HCT116 (cell line): ENCODE results near the gene WIPI1. TPM values are rescaled to one million over a fixed set of nuclear protein-coding genes. Genes with fewer than 3 reads are reported as not detected.

Experiments
- ATAC-seq: fragments of 200-7000 bp; cut with Tn5 transposase; 2 replicates; pipeline ENCODE4 v1.9.1; 2020; ENCODE audit warnings: mild to moderate bottlenecking, moderate library complexity
- BruUV-seq: library from RNA; stranded (reverse); fragments of 400-500 nt; replicated peaks from 2 replicates; lab custom pipeline; 2021; lab: Mats Ljungman, UMichigan
- CTCF ChIA-PET: fragments of 300-600 bp; sonication (Branson Sonifier 250); formaldehyde crosslinking; loops from one replicate; lab custom pipeline; 2021; ENCODE audit warnings: antibody characterized with exemption; lab: Charles Lee
- POLR2A ChIA-PET: fragments of 300-600, 350-600 bp; sonication (Branson Sonifier 250); formaldehyde crosslinking; loops from one replicate; lab custom pipeline; 2021; ENCODE audit warnings: antibody characterized with exemption; lab: Charles Lee
- RAD21 ChIA-PET, 2 experiments: fragments of 300-600 bp; sonication (Branson Sonifier 250); formaldehyde crosslinking; loops; one replicate each; lab custom pipeline; 2023; ENCODE audit warnings: low total read pairs in 2 of 2; ENCODE audit not compliant: uncharacterized antibody in 2 of 2, unreplicated experiment in 2 of 2, low non-redundant PET in 1 of 2; lab: Charles Lee
- DNase-seq: peaks from one replicate; pipeline ENCODE4 v3.0.0-alpha.2; 2010; ENCODE audit warnings: low read depth, low spot score
- H2AFZ ChIP-seq: fragments of 200-600 bp; shearing (Covaris generic), sonication (generic); 2 replicates; pipeline ENCODE4 v1.6.1; 2017; ENCODE audit warnings: low read depth, mixed run types, mixed read lengths, antibody characterized with exemption, low read length; ENCODE audit not compliant: poor library complexity, severe bottlenecking
- H3K27ac ChIP-seq: 2 replicates; pipeline ENCODE4 v1.5.1; 2012; ENCODE audit warnings: low read depth, low read length
- H3K27me3 ChIP-seq: fragments of 200-600 bp; sonication (generic); 2 replicates; pipeline ENCODE4 v1.6.1; 2016; ENCODE audit warnings: mixed run types, low read length, mixed read lengths; ENCODE audit not compliant: insufficient read depth
- H3K36me3 ChIP-seq, 2 experiments: fragments of 200-500 bp in 1 of 2; fragments of 200-600 bp in 1 of 2; sonication (Bioruptor generic) in 1 of 2; sonication (generic) in 1 of 2; 2 replicates each; pipeline versions ENCODE4 v1.5.1 to v1.6.1; 2014 to 2016; ENCODE audit warnings: low read length in 2 of 2, inconsistent platforms in 1 of 2, mixed read lengths in 1 of 2, mixed run types in 1 of 2; ENCODE audit not compliant: insufficient read depth in 2 of 2, control insufficient read depth in 1 of 2
- H3K4me1 ChIP-seq, 2 experiments: fragments of 200-600 bp in 1 of 2; sonication (generic) in 1 of 2; 2 replicates each; pipeline versions ENCODE4 v1.5.1 to v1.6.1; 2012 to 2017; ENCODE audit warnings: low read length in 2 of 2, inconsistent platforms in 1 of 2, mild to moderate bottlenecking in 1 of 2, mixed read lengths in 1 of 2, mixed run types in 1 of 2, moderate library complexity in 1 of 2; ENCODE audit not compliant: insufficient read depth in 2 of 2, control insufficient read depth in 1 of 2
- H3K4me2 ChIP-seq: fragments of 200-600 bp; sonication (generic); 2 replicates; pipeline ENCODE4 v1.6.1; 2017; ENCODE audit warnings: mixed run types, low read length, mixed read lengths
- H3K4me3 ChIP-seq, 2 experiments: fragments of 200-600 bp in 1 of 2; sonication (generic) in 1 of 2; replicated peaks in 1 of 2; 2 replicates each; pipeline ENCODE4 v1.5.1; 2011 to 2016; ENCODE audit warnings: low read length in 2 of 2, control low read depth in 1 of 2, low read depth in 1 of 2, mild to moderate bottlenecking in 1 of 2, mixed read lengths in 1 of 2, mixed run types in 1 of 2
- H3K79me2 ChIP-seq: fragments of 200-600 bp; sonication (generic); 2 replicates; pipeline ENCODE4 v1.6.1; 2017; ENCODE audit warnings: mild to moderate bottlenecking, mixed run types, low read length, moderate library complexity, mixed read lengths; ENCODE audit not compliant: insufficient read depth
- H3K9ac ChIP-seq: fragments of 200-600 bp; sonication (generic); 2 replicates; pipeline ENCODE4 v1.6.1; 2016; ENCODE audit warnings: low read length, mixed read lengths
- H3K9me2 ChIP-seq: fragments of 200-600 bp; sonication (generic), shearing (Covaris generic); 2 replicates; pipeline ENCODE4 v1.6.1; 2017; ENCODE audit warnings: mixed run types, mild to moderate bottlenecking, moderate library complexity; ENCODE audit not compliant: insufficient read depth
- H3K9me3 ChIP-seq, 2 experiments: fragments of 200-500 bp in 1 of 2; fragments of 200-600 bp in 1 of 2; sonication (Bioruptor generic) in 1 of 2; sonication (generic) in 1 of 2; 2 replicates each; pipeline ENCODE4 v1.6.1; 2014 to 2017; ENCODE audit warnings: low read length in 2 of 2, mixed read lengths in 2 of 2, inconsistent platforms in 1 of 2, low read depth in 1 of 2, mild to moderate bottlenecking in 1 of 2, mixed run types in 1 of 2, moderate library complexity in 1 of 2; ENCODE audit not compliant: control insufficient read depth in 1 of 2, insufficient read depth in 1 of 2
- H4K20me1 ChIP-seq: fragments of 200-600 bp; sonication (generic), shearing (Covaris generic); 2 replicates; pipeline ENCODE4 v1.6.1; 2017; ENCODE audit warnings: mixed run types, mild to moderate bottlenecking, moderate library complexity; ENCODE audit not compliant: insufficient read depth
- YY1 ChIP-seq: IDR thresholded peaks from 2 replicates; pipeline ENCODE4 v1.6.1; 2011; ENCODE audit warnings: low read length, low read depth, moderate library complexity, mild to moderate bottlenecking; ENCODE audit not compliant: insufficient replicate concordance; ENCODE audit errors: extremely low read depth
- intact Hi-C: fragments of 100-400 bp; cut with micrococcal nuclease; formaldehyde crosslinking; loops from 2 replicates; pipeline ENCODE4 v1.10.0; 2022
- total RNA-seq: library from RNA; stranded (reverse); gene quantifications from one replicate; pipeline ENCODE4 v1.2.1, GENCODE V29; 2021; ENCODE audit not compliant: unreplicated experiment
- TF ChIP-seq, protein P1 (sequence below): IDR thresholded peaks from 2 replicates; pipeline ENCODE4 v1.6.1; 2012
- TF ChIP-seq, protein P2 (sequence below): IDR thresholded peaks from 2 replicates; pipeline ENCODE4 v1.6.1; 2012
- TF ChIP-seq, protein P3 (sequence below): IDR thresholded peaks from 2 replicates; pipeline ENCODE4 v1.6.1; 2011; ENCODE audit warnings: mild to moderate bottlenecking, low read length, moderate library complexity; ENCODE audit not compliant: insufficient replicate concordance; ENCODE audit errors: extremely low read depth

WIPI1 gene
- total RNA-seq, 1 experiment from 2014 or later, result 21.5 TPM

DNA sequence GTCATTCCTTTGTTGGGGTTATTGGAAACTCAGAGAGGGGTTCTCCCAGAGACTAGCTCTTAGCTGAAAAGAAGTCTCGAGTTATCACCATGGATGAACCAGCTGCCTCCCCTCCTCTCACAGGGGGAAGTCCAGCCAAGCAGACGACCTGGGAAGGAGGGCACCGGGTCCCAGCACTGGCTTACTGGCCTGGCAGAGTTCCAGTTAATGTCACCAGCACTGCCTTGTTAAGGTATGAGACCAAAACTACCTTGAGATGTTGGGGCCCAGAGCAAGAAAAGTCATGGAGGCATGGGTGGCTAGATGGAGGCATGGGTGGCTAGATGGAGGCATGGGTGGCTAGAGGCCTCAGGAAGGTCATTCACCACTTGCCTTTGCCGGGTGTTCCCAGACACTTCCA lies 72.4 kb downstream of the WIPI1 start:
- BruUV-seq, result no TSS peak
- RAD21 ChIA-PET, result interaction anchor here (0.6 to 2.9 kb wide), 2 partner anchors 14 to 37 kb away, joined by 3 to 7 read pairs; no protein-coding TSS in a partner anchor
- H3K4me1 ChIP-seq, result peaks cover 76 to 82% of the 10 kb centered on the region in 2 experiments

DNA sequence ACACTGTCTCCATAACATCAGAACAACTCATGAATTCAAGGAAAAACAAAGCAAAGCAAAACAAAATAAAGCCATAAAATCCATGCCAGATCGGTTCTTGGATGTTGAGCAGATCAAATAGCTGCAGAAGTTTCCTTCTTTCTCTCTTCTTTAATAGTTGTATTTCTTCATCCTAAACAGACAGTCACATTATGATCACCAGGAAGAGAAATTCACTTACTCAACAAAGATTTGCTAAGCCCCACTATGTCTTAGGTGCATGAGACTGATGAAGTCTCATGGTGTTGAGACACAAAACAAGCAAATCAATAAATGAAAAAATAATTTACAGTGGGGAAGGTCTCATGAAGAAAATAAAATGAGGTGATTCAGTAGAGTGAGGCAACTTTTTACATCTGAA lies 72.8 kb downstream of the WIPI1 start:
- H3K4me3 ChIP-seq, result no peak overlapping the region
- H3K9me3 ChIP-seq, result no peaks in the 10 kb centered on the region
- H3K36me3 ChIP-seq, result no peaks in the 10 kb centered on the region
- intact Hi-C loops, result loop anchor here (5.0 to 10.0 kb wide), 2 partner anchors 72 to 980 kb away; no protein-coding TSS in a partner anchor
- peak overlapping the region; percentile 96 for H3K27ac ChIP-seq
- ATAC-seq (no peak), DNase-seq (no peak)
- H3K27me3 ChIP-seq, result no peaks in the 10 kb centered on the region
- peaks cover 80 to 86% of the 10 kb centered on the region in 2 experiments for H3K4me1 ChIP-seq
- no TSS peak for BruUV-seq
- H3K79me2 ChIP-seq, result no peaks in the 10 kb centered on the region
- no peak overlapping the region for H2AFZ ChIP-seq
- POLR2A ChIA-PET, result interaction anchor here (1.4 to 1.6 kb wide), 2 partner anchors 76 to 92 kb away, joined by 4 to 5 read pairs; partner anchors contain the start of gene ARSG
- RAD21 ChIA-PET, result interaction anchor here (0.6 to 2.9 kb wide), 2 partner anchors 15 to 38 kb away, joined by 3 to 7 read pairs; no protein-coding TSS in a partner anchor
- no peaks in the 10 kb centered on the region for H4K20me1 ChIP-seq
- peak overlapping the region; percentile 60 for H3K4me2 ChIP-seq
- peak overlapping the region; percentile 50 for H3K9ac ChIP-seq
- H3K9me2 ChIP-seq, result no peaks in the 10 kb centered on the region
- CTCF ChIA-PET, result interaction anchor here (0.7 kb wide), 1 partner anchor 14 kb away, joined by 4 read pairs; no protein-coding TSS in a partner anchor
- TF ChIP-seq, protein P1, sequence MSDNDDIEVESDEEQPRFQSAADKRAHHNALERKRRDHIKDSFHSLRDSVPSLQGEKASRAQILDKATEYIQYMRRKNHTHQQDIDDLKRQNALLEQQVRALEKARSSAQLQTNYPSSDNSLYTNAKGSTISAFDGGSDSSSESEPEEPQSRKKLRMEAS, result no peak
- no peak for TF ChIP-seq YY1
- TF ChIP-seq, all 23 proteins: peak for 0

More for the DNA sequence above, 72.4 kb downstream of the WIPI1 start:
- intact Hi-C loops, result loop anchor here (5.0 to 10.0 kb wide), 2 partner anchors 73 to 980 kb away; no protein-coding TSS in a partner anchor
- no peaks in the 10 kb centered on the region for H3K9me3 ChIP-seq
- H4K20me1 ChIP-seq, result no peaks in the 10 kb centered on the region
- peak overlapping the region; percentile 96 for H3K27ac ChIP-seq
- no peak overlapping the region for H2AFZ ChIP-seq
- DNase-seq, result no peak
- no peaks in the 10 kb centered on the region for H3K9me2 ChIP-seq
- peak overlapping the region; percentile 50 for H3K9ac ChIP-seq
- peak overlapping the region; percentile 60 for H3K4me2 ChIP-seq
- ATAC-seq, result no peak
- CTCF ChIA-PET, result interaction anchor here (0.7 to 4.0 kb wide), 2 partner anchors 14 kb away, joined by 4 to 22 read pairs; no protein-coding TSS in a partner anchor
- H3K36me3 ChIP-seq, result no peaks in the 10 kb centered on the region
- TF ChIP-seq, protein P2, sequence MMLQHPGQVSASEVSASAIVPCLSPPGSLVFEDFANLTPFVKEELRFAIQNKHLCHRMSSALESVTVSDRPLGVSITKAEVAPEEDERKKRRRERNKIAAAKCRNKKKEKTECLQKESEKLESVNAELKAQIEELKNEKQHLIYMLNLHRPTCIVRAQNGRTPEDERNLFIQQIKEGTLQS, result no peak
- no peak for TF ChIP-seq YY1
- TF ChIP-seq, protein P3, sequence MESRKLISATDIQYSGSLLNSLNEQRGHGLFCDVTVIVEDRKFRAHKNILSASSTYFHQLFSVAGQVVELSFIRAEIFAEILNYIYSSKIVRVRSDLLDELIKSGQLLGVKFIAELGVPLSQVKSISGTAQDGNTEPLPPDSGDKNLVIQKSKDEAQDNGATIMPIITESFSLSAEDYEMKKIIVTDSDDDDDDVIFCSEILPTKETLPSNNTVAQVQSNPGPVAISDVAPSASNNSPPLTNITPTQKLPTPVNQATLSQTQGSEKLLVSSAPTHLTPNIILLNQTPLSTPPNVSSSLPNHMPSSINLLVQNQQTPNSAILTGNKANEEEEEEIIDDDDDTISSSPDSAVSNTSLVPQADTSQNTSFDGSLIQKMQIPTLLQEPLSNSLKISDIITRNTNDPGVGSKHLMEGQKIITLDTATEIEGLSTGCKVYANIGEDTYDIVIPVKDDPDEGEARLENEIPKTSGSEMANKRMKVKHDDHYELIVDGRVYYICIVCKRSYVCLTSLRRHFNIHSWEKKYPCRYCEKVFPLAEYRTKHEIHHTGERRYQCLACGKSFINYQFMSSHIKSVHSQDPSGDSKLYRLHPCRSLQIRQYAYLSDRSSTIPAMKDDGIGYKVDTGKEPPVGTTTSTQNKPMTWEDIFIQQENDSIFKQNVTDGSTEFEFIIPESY, result no peak
- H3K27me3 ChIP-seq, result no peaks in the 10 kb centered on the region
- no peaks in the 10 kb centered on the region for H3K79me2 ChIP-seq
- H3K4me3 ChIP-seq, result no peak overlapping the region
- POLR2A ChIA-PET, result no interaction called here
